Frontal cortex (tissue), 4 donors: ENCODE measurements around the gene PGM5. TPM values are rescaled to one million over a fixed set of nuclear protein-coding genes. Genes with fewer than 3 reads are reported as not detected.

Experiments used
- DNase-seq, 2 donors: peaks; one replicate each; pipeline ENCODE4 v3.0.0; 2012; ENCODE audit warnings: low spot score in 2 of 2
- FAIRE-seq: peaks from 2 replicates; lab custom pipeline; 2012; peaks lifted over from hg19 to GRCh38; lab: Jason Lieb, UNC
- total RNA-seq: library from RNA; depleted of rRNA; stranded (reverse); fragments of >200 nt; gene quantifications from one replicate; pipeline ENCODE4 v1.2.3, GENCODE V29; 2014
- donor health status: control.
- donor health status: control.
- donor health status: control.

The PGM5 gene
- total RNA-seq, 1 donor from 2014 or later, result 3.3 TPM

DNA sequence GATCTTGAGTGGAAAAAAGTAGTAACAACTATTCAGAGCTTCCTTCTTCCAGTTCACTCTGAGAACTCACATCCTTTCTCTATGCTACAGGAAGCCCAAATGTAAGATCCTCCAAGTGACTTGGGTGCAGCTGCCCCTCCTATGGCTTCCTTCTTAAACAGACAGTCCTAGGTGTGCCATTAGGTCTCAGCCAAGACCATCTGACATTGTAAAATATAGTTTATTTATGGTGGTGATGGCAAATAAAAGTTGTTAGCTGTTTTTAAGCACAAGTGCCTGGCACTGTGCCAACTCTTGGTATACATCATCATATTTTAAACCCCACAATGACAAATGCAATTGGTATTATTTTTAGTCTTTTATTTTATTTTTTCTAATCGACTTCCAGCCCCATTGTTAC, 126.1 kb downstream of the PGM5 start:
- DNase-seq (no peak), FAIRE-seq (no peak)

DNA sequence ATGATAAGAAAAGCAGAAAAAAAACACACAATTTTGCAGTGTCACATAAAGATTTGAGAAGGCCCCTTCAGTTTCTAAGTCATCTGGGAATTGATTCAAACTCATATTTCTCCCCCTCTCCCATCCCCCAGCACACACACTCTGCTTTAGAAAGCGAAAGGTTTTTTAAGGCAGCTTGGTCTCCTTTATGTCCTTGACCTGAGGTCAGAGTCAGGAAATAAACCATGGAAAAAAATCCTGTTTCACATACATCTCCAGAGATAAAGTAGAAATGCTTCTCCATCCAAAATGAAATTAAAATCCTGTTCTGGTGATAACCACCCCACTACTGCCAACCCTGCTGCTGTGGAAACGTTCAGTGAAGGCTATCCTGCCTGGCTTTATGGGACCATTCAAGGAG, 131.7 kb downstream of the PGM5 start:
- no peak for DNase-seq
- no peak for FAIRE-seq

DNA sequence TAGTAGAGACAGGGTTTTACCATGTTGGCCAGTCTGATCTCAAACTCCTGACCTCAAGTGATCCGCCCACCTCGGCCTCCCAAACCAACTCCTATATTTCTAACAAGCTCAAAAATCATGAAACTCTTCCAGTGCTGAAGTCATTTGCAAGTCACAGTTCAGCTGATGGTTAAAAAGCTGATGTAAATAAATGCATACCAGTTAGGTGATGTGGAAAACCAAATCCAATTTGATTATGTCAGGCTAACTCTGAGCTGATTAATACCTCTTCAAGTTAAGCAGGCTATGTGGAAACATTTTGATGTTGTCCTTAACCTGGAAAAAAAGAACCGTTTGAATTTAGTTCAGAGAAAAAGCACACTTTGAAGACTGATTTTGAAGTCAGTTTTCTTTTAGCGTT, 133.2 kb downstream of the PGM5 start:
- FAIRE-seq (no peak), DNase-seq (no peak)

DNA sequence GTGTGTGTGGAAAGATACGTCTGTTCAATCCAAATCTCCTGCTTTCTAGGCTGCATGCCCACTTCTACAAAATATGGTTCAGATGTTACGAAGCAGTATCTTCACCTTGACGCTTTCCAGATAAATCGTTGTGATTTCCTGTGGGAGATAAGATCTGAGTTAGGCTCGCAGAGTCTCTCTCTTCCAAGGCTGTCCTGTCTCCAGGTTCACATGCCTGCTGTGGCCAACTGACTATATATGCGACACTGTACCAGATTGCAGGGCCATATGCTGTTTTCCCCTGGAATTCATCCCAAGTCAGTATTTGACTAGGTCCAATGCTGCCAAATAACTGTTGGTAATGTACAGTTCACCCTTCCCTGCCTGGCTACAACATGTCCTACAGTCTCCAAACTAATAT, 136.4 kb downstream of the PGM5 start:
- FAIRE-seq, result no peak
- no peak for DNase-seq

DNA sequence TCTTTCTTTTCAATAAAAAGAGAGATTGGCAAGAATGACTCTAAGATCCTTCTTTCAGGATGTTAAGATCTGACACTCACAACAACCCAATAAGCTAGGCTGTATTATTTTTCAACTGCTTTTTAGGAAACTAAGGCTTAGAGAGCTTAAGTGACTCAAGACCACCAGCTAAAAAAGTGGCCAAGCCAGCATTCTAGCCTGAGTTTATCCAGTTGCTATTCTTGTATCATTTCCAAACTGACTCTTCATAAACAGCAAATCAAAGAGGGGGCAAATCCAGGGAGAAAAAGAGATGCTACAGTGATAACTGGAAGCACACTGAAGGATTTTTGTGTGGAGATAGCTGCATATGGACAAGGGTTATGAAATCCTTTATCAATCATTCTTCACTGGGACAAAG, 137.1 kb downstream of the PGM5 start:
- no peak for FAIRE-seq
- no peak for DNase-seq

DNA sequence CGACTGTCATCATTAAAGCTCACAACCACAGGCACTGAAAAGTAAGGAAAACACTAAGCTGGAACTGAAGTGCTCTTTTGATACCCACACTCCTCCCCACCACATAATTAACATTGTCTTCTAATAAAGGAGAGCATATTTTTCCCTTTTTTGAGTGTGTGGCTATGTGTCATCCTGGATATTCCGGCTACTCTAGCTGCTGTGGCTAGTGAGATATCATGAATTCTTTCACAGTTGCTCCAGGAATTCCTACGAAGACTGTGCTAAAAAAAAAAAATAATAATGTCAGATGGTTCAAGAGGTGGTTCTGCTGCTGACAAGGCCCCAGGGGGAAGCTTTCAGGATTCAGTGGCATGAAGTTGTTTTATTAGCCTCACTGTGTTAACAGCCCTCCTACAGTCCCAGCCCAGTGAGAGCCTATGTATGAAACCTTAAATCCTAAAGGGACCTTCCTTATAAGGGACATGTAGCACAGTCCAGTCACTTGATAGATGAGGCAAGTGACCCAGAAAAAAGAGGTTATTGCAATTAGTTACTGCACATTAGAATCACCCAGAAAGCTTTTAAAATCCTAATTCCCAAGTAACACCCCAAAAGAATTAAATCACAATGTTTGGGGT, 137.7 kb downstream of the PGM5 start:
- FAIRE-seq (no peak), DNase-seq (no peak)

DNA sequence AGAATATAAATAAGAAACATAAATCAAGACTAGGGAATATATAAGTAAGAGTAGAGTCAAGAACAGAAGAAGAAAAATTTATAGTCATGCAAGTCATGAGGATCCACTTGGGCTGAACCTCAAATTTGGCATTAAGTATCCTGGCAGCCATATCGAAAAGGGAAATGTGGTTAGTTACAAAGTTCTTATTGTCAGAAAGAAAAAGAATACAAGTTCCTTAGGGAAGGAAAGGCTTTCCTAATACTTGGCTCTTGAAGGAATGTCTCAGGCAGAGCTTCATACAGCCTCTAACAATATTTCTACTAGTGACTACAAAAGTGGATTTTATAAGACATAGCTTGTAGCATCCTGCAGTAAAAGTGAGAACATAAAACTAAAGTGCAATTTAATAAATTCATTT, 138.8 kb downstream of the PGM5 start:
- DNase-seq (no peak), FAIRE-seq (no peak)

DNA sequence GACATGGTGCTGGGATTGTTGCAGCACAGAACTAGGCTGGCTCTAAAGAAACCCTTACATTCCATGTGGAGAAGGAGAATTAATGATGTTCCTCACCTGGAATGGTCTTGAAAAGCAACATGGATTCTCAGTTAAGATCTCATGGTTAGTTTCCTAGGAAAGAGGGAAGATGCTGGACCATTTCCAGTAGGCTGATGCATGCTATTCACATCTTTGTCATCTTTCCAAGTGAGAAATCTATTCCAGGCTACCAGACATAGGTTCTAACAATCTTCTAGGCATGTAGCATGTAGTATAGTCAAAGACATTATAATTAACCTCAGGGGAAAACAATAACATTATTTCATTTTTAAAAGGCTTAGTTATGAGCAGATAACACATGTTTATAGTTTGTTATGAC, 139.9 kb downstream of the PGM5 start:
- DNase-seq, result no peak
- FAIRE-seq, result no peak

DNA sequence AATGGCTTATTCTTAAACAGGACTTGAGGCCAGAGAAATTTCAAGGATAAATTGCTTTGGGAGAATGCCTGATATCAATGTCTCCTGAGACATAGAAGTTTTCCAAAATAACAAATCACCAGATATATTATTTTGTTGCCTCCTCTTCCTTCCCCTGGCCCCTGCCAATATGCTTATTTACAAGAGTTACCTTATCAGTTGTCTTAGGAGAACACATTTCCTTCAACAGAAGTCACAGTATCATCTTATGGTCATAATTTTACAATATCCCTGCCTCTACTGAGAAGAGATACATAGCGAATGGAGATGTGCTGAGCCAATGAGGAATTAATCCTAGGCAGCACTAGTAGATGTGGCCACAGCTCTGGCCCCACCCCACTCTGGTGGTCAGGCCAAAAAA, 141.2 kb downstream of the PGM5 start:
- no peak for FAIRE-seq
- DNase-seq, result no peak

DNA sequence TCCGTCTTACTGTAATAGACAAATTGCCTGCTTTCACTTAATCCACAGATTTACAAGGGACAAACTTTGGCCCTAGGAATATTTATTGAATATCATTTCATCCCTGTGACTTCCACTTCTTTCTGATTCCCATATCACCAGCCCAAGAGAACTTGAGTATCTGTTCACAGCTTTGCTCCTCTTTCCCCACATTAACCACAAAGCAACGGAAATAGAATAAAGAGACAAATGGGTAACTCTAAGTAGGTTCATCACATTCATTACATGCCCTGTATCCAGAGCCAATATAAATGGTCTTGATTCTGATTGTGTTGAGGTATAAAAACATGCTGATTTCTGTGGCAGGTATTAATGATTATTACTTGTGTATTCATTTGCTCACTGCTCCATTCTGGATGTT, 142.4 kb downstream of the PGM5 start:
- DNase-seq (no peak), FAIRE-seq (no peak)

DNA sequence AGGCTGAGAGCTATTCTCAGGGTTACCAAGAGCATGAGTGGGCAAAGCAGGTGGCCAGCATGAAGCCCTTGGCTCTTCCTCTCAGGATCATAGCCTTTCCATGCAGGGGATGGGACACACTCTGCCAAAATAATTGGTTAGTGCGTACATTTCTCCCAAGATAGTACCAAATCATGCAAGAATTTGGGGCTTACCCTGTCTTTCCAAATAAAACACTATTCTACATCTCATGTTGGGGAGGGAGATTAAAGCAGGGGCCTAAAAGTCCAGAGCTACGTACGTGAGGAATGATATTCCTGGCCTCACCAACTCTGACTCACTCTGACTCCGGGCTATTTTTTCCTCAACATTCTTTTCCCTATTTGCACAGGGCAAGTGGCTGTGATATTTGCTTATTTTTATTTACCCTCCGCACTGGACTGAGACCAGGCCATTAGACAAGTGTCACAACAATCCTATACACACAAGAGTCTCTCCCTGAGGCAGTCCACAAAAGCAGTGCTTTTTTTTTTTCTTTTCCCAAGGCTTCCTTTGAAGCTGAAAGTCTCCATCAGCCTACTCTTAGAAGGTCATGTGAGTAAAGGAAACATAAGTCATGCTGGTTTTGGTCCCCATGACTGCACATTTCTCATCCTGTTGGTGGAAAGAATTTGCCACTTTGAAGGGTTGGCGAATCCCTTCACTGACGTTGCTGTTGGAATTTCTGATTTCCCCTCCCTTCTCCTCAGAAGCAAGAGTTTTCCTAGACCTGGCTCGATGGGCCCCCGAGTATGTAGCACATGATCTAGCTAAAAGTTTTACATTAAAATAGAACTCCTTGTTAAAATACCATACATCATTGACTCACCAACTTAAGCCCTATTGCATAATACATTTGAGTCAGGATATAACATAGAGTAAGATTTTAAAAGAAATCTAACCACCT, 144.3 kb downstream of the PGM5 start:
- DNase-seq (no peak), FAIRE-seq (no peak)

DNA sequence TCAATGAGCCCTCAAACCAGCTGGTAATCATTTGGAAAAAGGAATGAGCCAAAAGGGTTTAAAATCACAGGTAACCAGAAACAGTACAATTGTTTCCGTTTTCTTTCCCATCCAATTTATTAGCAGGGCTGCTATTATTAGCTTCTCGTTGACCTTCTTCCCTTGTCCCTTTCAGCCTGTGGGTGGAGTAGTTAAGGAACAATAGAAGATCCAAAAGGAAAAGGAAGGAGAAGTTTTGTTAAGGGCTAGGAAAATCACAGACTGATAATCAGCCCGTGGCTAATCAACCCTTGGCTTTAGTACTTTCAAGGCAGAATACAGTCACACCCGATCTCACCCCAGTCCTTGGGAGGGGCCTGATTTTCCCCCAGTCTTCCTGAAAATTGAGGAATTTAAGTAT, 145.9 kb downstream of the PGM5 start:
- no peak for DNase-seq
- no peak for FAIRE-seq

DNA sequence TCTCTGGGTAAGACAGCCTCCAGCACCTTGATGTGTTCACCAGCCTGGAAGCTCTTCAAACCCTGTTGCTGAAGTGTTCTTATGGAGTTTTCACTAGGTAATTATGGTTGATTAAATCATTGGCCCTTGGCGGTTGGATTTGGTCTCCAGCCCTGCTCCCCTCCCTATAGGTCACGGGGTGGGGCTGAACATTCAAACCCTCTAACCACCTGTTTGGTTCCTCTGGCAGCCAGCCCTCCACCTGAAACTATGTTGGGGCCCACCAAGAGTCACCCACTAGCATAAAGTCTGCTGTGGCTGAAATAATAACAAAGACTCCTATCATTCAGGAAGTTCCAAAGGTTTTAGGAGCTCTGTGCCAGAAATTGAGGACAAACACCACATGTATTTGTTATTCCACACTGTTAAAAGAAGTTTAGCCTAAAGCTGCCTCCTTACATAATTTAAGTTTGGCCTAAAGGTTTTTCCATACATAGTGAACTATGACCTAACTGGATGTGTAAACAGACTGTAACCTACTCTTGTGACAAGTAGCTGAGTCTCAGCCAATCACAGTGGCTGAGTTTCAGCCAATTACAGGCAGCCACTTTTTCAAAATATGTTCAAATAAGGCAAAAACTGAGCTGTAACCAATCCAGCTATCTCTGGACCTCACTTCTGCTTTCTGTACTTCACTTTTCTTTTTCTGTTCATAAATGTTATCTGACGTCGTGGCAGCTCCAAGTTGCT, 149.4 kb downstream of the PGM5 start:
- FAIRE-seq (no peak), DNase-seq (no peak)

DNA sequence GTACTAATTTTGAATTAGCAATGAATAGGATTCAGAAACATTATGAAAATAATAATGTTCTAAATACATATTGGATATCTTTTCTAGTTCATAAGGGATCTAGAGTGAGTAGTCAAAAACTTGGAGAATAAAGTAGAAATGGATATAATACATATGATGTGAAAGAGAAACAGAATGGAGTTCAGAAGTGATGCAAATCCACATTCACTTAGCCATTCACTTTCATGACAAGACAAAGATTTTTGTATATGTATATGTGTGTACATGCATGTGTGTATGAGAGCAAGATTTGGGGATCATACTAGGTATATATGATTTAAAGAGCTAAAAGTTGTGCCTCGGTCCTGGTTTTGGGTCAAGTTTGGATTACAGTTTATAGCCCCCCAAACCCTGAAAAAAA, 150.1 kb downstream of the PGM5 start:
- DNase-seq (no peak), FAIRE-seq (no peak)

DNA sequence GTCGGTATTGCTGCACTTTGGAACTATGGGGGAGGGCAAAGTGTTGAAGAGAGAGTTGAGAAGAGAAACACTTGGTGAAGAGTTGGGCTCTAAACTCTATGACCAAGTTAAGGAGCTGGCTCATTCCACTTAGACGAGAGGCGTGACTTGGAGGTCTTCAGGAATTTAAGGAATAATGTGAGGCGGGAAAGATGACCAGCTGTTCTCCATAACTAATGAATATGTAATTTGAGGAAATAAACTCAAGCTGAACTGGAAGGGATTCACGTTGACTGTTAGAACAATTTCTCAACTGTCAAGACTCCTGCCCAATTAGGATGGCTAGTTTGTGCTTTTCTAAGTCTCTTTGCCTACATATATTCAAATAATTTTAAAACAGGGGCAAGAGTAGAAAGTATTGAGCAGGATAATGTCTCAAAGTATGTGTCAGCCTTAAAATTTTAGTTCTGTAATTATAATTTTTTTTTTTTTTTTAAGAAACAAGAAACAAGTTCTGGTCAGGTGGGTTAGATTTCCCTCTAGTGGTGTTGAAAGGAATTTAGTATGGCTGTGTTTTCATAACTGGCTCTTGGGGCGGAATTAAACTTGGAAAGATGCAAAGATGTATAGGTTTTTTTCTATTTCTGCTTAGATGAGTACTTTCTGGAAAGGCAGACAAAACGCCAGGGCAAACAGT, 150.9 kb downstream of the PGM5 start:
- peak; percentile 63 for FAIRE-seq
- DNase-seq, result peak in 1 of 2 donors; percentile 32

DNA sequence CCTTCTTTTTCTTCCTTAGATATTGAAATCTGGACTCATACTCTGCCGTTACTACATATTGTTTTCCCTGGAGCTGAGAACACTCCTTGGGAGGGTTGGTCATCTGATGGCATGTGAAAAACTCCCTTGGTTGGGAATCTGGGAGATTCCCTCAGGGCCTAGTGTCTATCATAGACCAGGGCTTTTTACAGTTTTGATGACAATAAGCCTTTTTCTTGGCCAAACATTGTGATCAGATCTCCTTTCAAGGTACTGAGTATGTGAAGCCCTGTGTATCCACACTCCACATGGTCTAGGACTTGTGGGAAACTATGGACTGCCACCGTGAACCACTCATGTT, 151.4 kb downstream of the PGM5 start:
- no peak for FAIRE-seq

DNA sequence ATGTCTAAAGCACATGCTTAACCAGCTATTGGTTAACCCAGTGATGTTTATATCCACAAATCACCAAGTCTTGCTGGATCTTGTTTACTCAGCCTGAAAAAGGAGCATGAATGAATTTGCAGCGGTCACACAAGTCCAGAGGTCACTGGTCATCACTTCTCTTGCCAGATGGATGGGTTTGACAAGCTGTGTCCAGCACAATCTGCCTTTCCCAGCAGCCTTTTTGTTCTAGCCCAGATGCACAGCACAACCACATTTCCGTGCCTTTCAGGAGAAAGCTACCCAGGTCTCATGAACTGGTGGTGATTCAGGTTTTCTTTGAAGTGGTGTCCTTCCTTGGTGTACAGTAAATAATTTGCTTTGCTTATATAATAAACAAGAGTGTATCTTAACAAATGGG, 152.1 kb downstream of the PGM5 start:
- no peak for DNase-seq
- no peak for FAIRE-seq

More for the DNA sequence above, 151.4 kb downstream of the PGM5 start:
- DNase-seq, result no peak

DNA sequence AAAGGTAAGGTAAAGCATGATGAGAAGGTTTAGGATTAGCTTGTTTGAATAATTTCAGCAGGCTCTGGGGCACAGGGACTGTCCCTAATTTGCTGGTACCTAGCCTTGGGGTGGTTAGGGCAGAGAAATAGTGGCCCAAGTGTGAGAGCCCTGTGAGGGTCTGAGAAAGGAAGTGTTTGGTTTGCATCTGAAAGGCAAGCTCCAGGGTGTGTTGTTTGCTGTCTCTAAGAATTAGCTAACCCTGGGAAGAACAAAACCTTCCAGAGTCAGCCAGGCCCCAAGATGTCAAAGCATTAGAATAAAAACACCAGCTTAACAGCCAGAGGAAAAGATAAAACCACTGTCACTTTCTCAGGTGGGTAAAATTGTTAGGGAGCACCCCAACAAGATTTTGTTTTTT, 153.3 kb downstream of the PGM5 start:
- no peak for FAIRE-seq
- DNase-seq, result no peak

DNA sequence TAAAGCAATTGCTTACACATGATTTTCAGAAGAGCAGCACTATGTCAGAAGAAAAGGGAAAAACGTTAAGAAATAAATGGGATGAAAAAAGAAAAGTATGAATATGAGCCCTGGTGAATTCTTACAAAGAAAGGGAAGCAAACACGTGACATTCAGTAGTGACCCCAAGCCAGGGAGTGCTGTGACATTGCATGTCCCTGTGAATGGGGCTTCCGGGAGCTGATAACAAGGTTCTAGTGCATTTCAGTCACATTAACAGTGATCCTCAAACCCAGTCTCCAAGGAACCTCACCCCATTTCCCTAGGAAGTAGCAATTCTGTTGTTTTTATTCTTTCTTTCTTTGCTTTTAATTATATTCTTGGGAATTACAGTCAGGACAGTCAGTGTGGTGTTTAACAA, 157.0 kb downstream of the PGM5 start:
- FAIRE-seq, result no peak
- DNase-seq, result no peak

DNA sequence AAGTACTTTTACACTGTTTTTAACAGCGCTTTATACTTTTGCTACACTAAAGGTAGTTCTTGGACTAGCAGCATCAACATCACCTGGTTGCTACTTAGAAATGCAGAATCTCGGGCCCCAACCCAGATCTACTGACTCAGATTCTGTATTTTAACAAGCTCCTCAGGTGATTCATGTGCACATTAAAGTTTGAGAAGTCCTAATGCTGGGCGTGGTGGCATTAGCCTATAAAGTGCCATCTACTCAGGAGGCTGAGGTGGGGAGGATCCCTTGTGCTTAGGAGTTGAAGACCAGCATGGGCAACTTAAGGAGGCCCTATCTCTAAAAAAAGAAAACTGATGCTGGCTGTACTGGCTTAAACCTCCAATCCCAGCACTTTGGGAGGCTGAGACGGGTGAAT, 157.6 kb downstream of the PGM5 start:
- FAIRE-seq, result no peak
- no peak for DNase-seq
